Activated CD8-positive, alpha-beta T cell treated with anti-CD3 and anti-CD28 coated beads, Interleukin-2, amount 10 ng/mL, durations not matched to agents 7 days and 5 days (primary cell): ENCODE data around the gene SPTB. TPM values are rescaled to one million over a fixed set of nuclear protein-coding genes. Genes with fewer than 3 reads are reported as not detected.

Experiments used
- ATAC-seq: fragments of 150-1000 bp; cut with Tn5 transposase; one replicate; pipeline ENCODE4 v1.10.0; 2021; ENCODE audit warnings: moderate library complexity
- CTCF ChIA-PET: fragments of 350-600 bp; sonication (Branson Sonifier 250); formaldehyde crosslinking; loops from one replicate; lab custom pipeline; 2021; ENCODE audit warnings: antibody characterized with exemption; lab: Charles Lee
- POLR2A ChIA-PET: fragments of 350-600 bp; sonication (Branson Sonifier 250); formaldehyde crosslinking; loops from one replicate; lab custom pipeline; 2021; ENCODE audit warnings: antibody characterized with exemption; lab: Charles Lee
- DNase-seq: peaks from one replicate; pipeline ENCODE4 v3.0.0-alpha.2; 2020
- H3K27ac Mint-ChIP-seq: one replicate; pipeline ENCODE4 v1.8.0; 2021; ENCODE audit warnings: mild to moderate bottlenecking, mixed read lengths
- H3K27me3 Mint-ChIP-seq: one replicate; pipeline ENCODE4 v1.8.0; 2021; ENCODE audit warnings: low read depth, mixed read lengths
- H3K36me3 Mint-ChIP-seq: one replicate; pipeline ENCODE4 v1.8.0; 2021; ENCODE audit warnings: low read depth, mixed read lengths
- H3K4me1 Mint-ChIP-seq: one replicate; pipeline ENCODE4 v1.8.0; 2021; ENCODE audit warnings: low read depth, mixed read lengths
- H3K4me3 Mint-ChIP-seq: one replicate; pipeline ENCODE4 v1.8.0; 2021; ENCODE audit warnings: mild to moderate bottlenecking, mixed read lengths
- H3K9me3 Mint-ChIP-seq: one replicate; pipeline ENCODE4 v1.8.0; 2022; ENCODE audit warnings: mixed read lengths; ENCODE audit not compliant: insufficient read depth
- microRNA-seq: library from miRNA; unstranded; fragments of <30 nt; microRNA quantifications from one replicate; pipeline ENCODE4 v1.2.0, GENCODE V29; 2022
- total RNA-seq, 2 experiments: library from RNA; stranded (reverse); gene quantifications; one replicate each; pipeline ENCODE4 v1.2.3, GENCODE V29; 2021

The SPTB gene
- total RNA-seq, 2 experiments from 2014 or later, result not detected

DNA sequence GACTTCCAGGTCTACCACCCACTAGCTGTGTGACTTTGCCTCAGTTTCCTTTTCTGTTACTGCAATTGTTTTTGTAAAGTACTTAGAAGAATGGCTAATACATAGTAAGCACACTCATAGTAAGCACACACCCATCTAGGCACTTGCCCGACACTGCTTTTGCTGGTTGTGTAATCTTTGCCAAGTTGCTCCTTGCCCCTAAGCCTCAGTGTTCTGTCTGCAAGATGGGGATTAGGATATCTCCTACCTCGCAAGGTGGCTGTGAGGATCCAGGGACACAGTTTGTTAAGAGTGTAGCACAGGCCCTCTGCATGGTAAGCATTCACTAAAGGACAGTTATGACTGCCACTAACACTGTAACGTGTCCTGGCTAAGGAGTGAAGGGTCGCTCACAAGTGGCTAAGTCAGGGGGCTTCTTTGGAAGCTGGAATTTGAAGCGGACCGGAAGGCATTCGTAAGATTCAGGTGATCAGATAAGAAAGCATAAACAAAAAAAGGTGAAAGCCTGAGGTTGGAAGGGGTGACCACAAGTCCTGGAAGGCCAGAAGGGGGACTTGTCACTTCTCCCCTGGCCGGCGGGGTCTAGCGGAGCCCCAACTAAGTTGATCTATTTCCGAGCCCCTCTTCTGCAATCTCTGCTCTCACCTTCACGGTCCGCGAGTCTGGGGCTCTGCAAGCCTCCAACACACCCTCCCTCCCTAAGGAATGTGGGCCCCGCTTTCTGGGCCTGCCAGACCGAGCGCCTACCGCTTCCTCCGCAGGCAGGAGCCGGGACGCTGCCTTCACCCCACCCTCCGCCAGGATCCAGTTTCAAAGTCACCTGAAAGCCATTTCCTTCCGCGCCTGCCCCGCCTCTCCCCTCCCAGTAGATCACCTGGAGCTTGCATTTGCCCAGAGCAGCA lies 177.0 kb downstream of the SPTB start:
- ChIA-PET CTCF (no interaction called here), POLR2A (no interaction called here)
- Mint-ChIP-seq H3K27ac (no peak overlapping the region), H3K9me3 (no peaks in the 10 kb centered on the region), H3K4me1 (peaks cover 53% of the 10 kb centered on the region), H3K36me3 (peaks cover 3% of the 10 kb centered on the region), H3K27me3 (peaks cover 76% of the 10 kb centered on the region), H3K4me3 (peak overlapping the region; percentile 72)
- peak; percentile 14 for ATAC-seq
- no peak for DNase-seq

DNA sequence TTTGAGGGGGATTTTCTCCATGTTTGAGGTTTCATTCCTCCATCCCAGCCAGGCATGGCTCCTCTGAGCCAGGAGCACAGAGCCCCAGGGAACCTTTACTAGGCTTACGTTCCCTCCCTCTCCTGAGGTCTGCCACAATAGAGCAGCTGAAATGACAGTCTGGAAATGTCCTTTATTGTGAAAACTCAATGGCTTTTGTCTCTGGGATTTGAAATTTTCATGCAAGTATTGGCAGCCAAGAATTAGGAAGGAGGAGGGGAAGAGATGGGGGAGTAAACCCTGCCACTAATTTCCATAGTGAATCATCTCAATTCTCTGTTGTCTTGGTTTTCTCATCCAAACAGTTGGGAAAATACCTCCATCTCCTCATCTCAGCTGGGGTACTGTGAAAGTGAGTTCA lies 178.0 kb downstream of the SPTB start:
- H3K27ac Mint-ChIP-seq, result no peak overlapping the region
- H3K4me3 Mint-ChIP-seq, result no peak overlapping the region
- peaks cover 43% of the 10 kb centered on the region for H3K4me1 Mint-ChIP-seq
- POLR2A ChIA-PET, result no interaction called here
- peaks cover 3% of the 10 kb centered on the region for H3K36me3 Mint-ChIP-seq
- no peak for DNase-seq
- CTCF ChIA-PET, result no interaction called here
- ATAC-seq, result no peak
- H3K9me3 Mint-ChIP-seq, result no peaks in the 10 kb centered on the region
- H3K27me3 Mint-ChIP-seq, result peaks cover 74% of the 10 kb centered on the region

DNA sequence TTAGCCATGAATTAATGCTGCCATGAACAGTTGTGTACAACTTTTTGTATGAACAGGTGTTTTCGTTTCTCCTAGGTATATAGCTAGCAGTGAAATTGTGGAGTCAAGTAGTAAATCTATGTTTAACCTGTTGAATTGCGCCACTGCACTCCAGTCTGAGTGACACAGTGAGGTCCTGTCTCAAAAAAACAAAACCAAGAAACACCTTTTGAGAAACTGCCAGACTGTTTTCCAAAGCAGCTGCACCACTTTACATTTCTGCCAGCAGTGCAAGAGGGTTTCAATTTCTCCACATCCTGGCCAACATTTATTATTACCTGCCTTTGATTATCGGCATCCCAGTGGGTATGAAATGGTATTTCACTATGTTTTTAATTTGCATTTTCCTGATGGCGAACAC lies 178.8 kb downstream of the SPTB start:
- H3K4me3 Mint-ChIP-seq, result no peak overlapping the region
- no peaks in the 10 kb centered on the region for H3K9me3 Mint-ChIP-seq
- H3K27ac Mint-ChIP-seq, result no peak overlapping the region
- H3K27me3 Mint-ChIP-seq, result peaks cover 72% of the 10 kb centered on the region
- CTCF ChIA-PET, result interaction anchor here (3.0 kb wide), 1 partner anchor 64 kb away, joined by 7 read pairs; no protein-coding TSS in a partner anchor
- H3K36me3 Mint-ChIP-seq, result peaks cover 2% of the 10 kb centered on the region
- peaks cover 39% of the 10 kb centered on the region for H3K4me1 Mint-ChIP-seq
- POLR2A ChIA-PET, result no interaction called here
- ATAC-seq (no peak), DNase-seq (no peak)

DNA sequence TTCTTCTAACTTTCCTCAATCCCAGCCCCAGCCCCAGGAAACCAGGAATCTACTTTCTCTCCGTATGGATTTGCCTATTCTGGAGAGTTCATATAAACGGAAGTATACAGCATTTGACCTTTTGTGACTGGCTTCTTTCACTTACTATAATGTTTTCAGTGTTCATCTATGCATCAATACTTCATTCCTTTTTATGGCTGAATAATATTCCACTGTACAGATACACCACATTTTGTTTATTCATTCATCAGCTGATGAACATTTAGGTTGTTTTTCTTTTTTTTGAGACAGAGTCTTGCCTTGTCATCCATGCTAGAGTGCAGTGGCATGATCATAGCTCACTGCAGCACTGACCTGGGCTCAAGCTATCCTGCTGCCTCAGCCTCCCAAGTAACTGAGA lies 179.4 kb downstream of the SPTB start:
- Mint-ChIP-seq H3K9me3 (no peaks in the 10 kb centered on the region), H3K36me3 (no peaks in the 10 kb centered on the region), H3K4me3 (no peak overlapping the region), H3K4me1 (peaks cover 33% of the 10 kb centered on the region), H3K27me3 (peaks cover 68% of the 10 kb centered on the region), H3K27ac (no peak overlapping the region)
- DNase-seq, result no peak
- ChIA-PET CTCF (interaction anchor here (3.0 kb wide), 1 partner anchor 64 kb away, joined by 7 read pairs; no protein-coding TSS in a partner anchor), POLR2A (no interaction called here)
- ATAC-seq, result no peak

DNA sequence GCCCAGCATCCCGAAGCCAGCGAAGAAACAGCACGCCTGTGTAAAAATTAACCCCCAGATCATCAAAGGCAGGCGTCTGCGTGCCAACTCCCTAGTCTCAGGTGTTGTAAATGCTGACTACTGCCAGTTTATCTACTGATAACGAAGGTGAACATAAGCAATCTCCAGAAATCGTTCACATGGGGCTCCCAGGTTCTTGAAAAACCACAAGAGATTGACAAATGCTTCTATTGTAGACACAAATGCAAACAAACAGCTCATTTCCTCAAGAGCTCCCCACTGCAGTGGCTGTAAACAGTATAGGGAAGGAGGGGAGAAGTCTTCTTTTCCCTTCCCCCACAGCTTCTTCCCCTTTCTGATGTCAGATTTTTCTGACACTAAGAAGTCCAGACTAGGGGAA lies 180.8 kb downstream of the SPTB start:
- Mint-ChIP-seq H3K9me3 (no peaks in the 10 kb centered on the region), H3K27ac (no peak overlapping the region), H3K4me3 (no peak overlapping the region), H3K4me1 (peaks cover 27% of the 10 kb centered on the region), H3K27me3 (peaks cover 76% of the 10 kb centered on the region), H3K36me3 (no peaks in the 10 kb centered on the region)
- ChIA-PET CTCF (interaction anchor here (1.0 to 3.0 kb wide), 3 partner anchors 25 to 63 kb away, joined by 3 to 7 read pairs (median 3); no protein-coding TSS in a partner anchor), POLR2A (no interaction called here)
- ATAC-seq (no peak), DNase-seq (no peak)

DNA sequence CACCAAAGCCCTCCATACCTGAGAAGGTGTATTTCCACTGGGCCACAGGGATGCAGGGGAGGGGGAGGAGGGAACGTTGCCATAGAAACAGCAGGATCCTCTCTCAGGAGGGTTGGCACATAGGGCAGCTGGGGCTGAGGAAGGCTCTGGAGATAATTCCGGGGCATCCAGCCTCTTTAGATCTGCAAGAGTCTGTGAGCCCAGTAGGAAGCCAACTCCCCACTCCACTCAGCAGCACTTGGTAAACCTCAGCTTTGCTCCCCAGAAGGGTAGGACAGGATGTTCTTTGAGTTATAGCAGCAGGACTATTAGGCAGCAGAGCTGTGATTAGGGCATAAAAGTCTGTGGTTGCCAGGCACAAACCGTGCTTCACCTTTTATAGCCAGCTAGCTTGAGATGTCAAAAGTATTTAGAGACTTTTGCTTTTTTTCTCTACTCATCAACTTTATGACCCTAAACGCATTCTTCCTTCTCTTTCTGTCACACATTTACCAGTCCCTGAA lies 183.3 kb downstream of the SPTB start:
- peaks cover 60% of the 10 kb centered on the region for H3K27me3 Mint-ChIP-seq
- no peaks in the 10 kb centered on the region for H3K36me3 Mint-ChIP-seq
- H3K27ac Mint-ChIP-seq, result no peak overlapping the region
- H3K9me3 Mint-ChIP-seq, result no peaks in the 10 kb centered on the region
- H3K4me1 Mint-ChIP-seq, result peaks cover 15% of the 10 kb centered on the region
- no peak overlapping the region for H3K4me3 Mint-ChIP-seq
- ChIA-PET CTCF (interaction anchor here (0.7 to 1.0 kb wide), 2 partner anchors 11 to 24 kb away, joined by 3 read pairs; no protein-coding TSS in a partner anchor), POLR2A (no interaction called here)
- DNase-seq (no peak), ATAC-seq (no peak)

Small RNA genes lying within 50 kb of the gene (microRNA-seq; reads per million reads assigned to microRNA genes)
- not detected for gene MIR7855

Other genes with a start within 250 kb of the SPTB start
- gene PLEKHG3, start 175.5 kb downstream of the SPTB start, total RNA-seq, result 1 to 10 TPM; 7.3 to 7.8 TPM
- 10 to 100 TPM; 62.4 to 72.2 TPM for gene CHURC1, start 34.5 kb upstream of the SPTB start, total RNA-seq
- not detected for gene GPX2, start 62.8 kb upstream of the SPTB start, total RNA-seq
- gene RAB15, start 92.4 kb upstream of the SPTB start, total RNA-seq, result 1 to 10 TPM; 2.8 to 3.6 TPM
- 10 to 100 TPM; 17.9 to 18.8 TPM for gene FNTB, start 107.0 kb upstream of the SPTB start, total RNA-seq
- gene MAX, start 222.6 kb upstream of the SPTB start, total RNA-seq, result 100 to 1,000 TPM; 132 to 134 TPM